Nephron progenitor cell (in vitro differentiated cells): ENCODE data around the gene RUNDC1.

Experiments used
- DNase-seq: peaks from one replicate; pipeline ENCODE4 v3.0.0; 2021
- H3K27ac Mint-ChIP-seq: 2 replicates; pipeline ENCODE4 v1.8.0; 2021; ENCODE audit warnings: mild to moderate bottlenecking, moderate library complexity, mixed read lengths
- H3K27me3 Mint-ChIP-seq: 2 replicates; pipeline ENCODE4 v1.8.0; 2021; ENCODE audit warnings: mild to moderate bottlenecking, low read depth, mixed read lengths; ENCODE audit not compliant: poor library complexity
- H3K36me3 Mint-ChIP-seq: 2 replicates; pipeline ENCODE4 v1.8.0; 2021; ENCODE audit warnings: low read depth, mixed read lengths
- H3K4me1 Mint-ChIP-seq: 2 replicates; pipeline ENCODE4 v1.8.0; 2021; ENCODE audit warnings: mixed read lengths
- H3K4me3 Mint-ChIP-seq: 2 replicates; pipeline ENCODE4 v1.8.0; 2021; ENCODE audit warnings: mild to moderate bottlenecking, moderate library complexity, mixed read lengths
- H3K9me3 Mint-ChIP-seq: 2 replicates; pipeline ENCODE4 v1.8.0; 2021; ENCODE audit warnings: mild to moderate bottlenecking, moderate library complexity, mixed read lengths
- TF ChIP-seq, protein P1 (sequence below): fragments of 200-600 bp; sonication (generic); IDR thresholded peaks from 2 replicates; pipeline ENCODE4 v1.5.0; 2021; ENCODE audit warnings: antibody characterized with exemption

Gene RUNDC1

DNA sequence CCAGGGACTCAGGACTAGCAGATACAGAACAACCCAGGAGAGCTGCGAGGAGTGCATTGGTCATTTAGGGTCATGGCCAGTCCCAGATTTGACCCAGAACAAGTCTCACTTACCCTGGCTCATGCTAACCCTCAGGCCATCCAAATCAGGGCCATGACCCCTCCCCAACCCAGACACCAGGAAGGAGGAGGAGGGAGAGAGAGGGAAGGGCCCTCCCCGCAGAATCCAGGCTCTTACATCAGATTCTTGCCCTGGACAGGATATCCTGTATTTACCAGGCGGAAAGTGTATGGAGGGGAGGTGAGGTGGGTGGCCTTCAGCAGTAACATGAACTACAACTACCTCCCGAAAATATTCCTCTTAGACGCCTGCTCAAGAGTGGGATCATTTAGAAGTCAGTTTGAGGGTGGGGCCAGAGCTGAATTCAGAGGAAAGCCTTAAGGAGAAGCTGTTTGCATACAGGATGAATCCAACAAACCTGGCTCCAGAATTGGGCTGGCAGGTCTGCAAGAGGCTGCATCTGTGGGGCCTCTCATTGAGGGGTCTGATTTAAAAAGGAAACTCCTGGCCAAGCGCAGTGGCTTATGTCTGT, 39.8 kb downstream of the RUNDC1 start:
- TF ChIP-seq, protein P1, sequence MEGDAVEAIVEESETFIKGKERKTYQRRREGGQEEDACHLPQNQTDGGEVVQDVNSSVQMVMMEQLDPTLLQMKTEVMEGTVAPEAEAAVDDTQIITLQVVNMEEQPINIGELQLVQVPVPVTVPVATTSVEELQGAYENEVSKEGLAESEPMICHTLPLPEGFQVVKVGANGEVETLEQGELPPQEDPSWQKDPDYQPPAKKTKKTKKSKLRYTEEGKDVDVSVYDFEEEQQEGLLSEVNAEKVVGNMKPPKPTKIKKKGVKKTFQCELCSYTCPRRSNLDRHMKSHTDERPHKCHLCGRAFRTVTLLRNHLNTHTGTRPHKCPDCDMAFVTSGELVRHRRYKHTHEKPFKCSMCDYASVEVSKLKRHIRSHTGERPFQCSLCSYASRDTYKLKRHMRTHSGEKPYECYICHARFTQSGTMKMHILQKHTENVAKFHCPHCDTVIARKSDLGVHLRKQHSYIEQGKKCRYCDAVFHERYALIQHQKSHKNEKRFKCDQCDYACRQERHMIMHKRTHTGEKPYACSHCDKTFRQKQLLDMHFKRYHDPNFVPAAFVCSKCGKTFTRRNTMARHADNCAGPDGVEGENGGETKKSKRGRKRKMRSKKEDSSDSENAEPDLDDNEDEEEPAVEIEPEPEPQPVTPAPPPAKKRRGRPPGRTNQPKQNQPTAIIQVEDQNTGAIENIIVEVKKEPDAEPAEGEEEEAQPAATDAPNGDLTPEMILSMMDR, result no peak
- Mint-ChIP-seq H3K9me3 (no peaks in the 10 kb centered on the region), H3K4me3 (peak overlapping the region; percentile 95), H3K36me3 (peaks cover 14% of the 10 kb centered on the region), H3K27me3 (peaks cover 2% of the 10 kb centered on the region), H3K27ac (peak overlapping the region; percentile 79), H3K4me1 (peaks cover 65% of the 10 kb centered on the region)
- no peak for DNase-seq

GRCh38 chr17:43020789-43021740, 40.7 kb downstream of the RUNDC1 start:
- peak overlapping the region; percentile 87 for H3K27ac Mint-ChIP-seq
- peaks cover 2% of the 10 kb centered on the region for H3K27me3 Mint-ChIP-seq
- peak; percentile 54 for DNase-seq
- no peaks in the 10 kb centered on the region for H3K9me3 Mint-ChIP-seq
- H3K36me3 Mint-ChIP-seq, result peaks cover 8% of the 10 kb centered on the region
- peaks cover 55% of the 10 kb centered on the region for H3K4me1 Mint-ChIP-seq
- TF ChIP-seq, protein P1, result no peak
- H3K4me3 Mint-ChIP-seq, result peak overlapping the region; percentile 95

- peak; percentile 87 for DNase-seq
- Mint-ChIP-seq H3K27ac (peak within 1 kb of the TSS; percentile 87), H3K9me3 (no peaks in the 10 kb centered on the region), H3K4me3 (peak within 1 kb of the TSS; percentile 95), H3K27me3 (no peaks in the 10 kb centered on the region), H3K36me3 (peaks cover 8% of the 10 kb centered on the region), H3K4me1 (peaks cover 56% of the 10 kb centered on the region)
- TF ChIP-seq, protein P1, result no peak
Measured at GRCh38 chr17:43021741-43022512, 41.6 kb downstream of the RUNDC1 start, which contains the start of gene VAT1. VAT1 (minus strand) TSS chr17:43022385; CDS start chr17:43022322, 63 bp downstream.

DNA sequence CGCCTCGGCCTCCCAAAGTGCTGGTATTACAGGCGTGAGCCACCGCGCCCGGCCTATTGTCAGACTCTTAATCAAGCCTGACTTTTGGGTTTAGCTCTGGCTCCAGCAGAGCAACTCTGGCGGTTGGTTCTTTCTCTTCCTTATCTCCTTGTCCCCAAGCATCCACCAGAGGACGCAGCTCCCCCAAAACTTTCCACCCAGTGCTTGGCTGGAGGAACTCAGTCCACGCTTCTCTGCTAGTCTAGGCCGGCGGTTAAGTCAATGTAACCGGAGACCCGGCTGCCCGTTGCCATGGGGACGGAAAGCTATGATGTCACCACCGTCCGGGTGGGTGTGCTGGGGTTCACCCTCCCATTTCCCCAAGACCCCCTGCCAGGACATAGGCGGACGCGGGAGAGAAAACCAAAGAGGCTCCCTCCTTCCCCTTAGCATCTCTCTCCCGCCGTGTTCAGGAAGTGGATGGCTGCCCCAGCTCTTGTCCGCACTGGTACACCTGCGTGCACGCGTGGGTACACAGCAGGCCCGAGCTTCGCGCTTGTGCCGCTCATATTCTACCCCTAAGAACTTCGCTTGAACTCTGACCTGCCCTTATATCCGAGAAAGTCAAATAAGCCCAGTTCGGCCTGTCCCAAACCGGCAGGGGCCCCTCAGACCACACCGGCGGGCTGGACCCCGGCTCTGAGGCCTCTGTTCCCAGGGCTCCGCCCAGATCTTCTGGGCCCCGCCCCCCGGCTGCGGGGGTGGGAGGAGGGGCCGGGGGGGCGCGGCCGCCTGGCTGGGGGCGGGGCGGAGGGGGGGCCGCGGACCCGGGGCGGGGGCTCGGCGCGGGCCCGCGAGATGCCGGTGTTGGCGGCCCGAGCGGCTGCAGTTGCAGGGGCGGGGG, 44.3 kb downstream of the RUNDC1 start, which contains the start of gene RND2:
Gene RND2, plus strand, starts transcription at position 825 of the 883 bp plus-strand sequence. CDS start 117 bp downstream, outside the sequence.
- Mint-ChIP-seq H3K4me1 (peaks cover 61% of the 10 kb centered on the region), H3K4me3 (peak within 1 kb of the TSS; percentile 92), H3K27me3 (no peaks in the 10 kb centered on the region), H3K36me3 (no peaks in the 10 kb centered on the region), H3K27ac (peak within 1 kb of the TSS; percentile 97), H3K9me3 (no peaks in the 10 kb centered on the region)
- peak; percentile 90 for DNase-seq
- TF ChIP-seq, protein P1, result peak; percentile 57

- peaks cover 61% of the 10 kb centered on the region for H3K4me1 Mint-ChIP-seq
- no peaks in the 10 kb centered on the region for H3K36me3 Mint-ChIP-seq
- H3K4me3 Mint-ChIP-seq, result peak overlapping the region; percentile 92
- TF ChIP-seq, protein P1, result no peak
- H3K9me3 Mint-ChIP-seq, result no peaks in the 10 kb centered on the region
- no peaks in the 10 kb centered on the region for H3K27me3 Mint-ChIP-seq
- no peak for DNase-seq
- no peak overlapping the region for H3K27ac Mint-ChIP-seq
Measured at GRCh38 chr17:43025290-43025657, 44.9 kb downstream of the RUNDC1 start.
